Endothelial cell of umbilical vein (primary cell): ENCODE results near the gene GAK. TPM values are rescaled to one million over a fixed set of nuclear protein-coding genes. Genes with fewer than 3 reads are reported as not detected.

Experiments used
- BruUV-seq: library from RNA; stranded (reverse); fragments of 400-500 nt; replicated peaks from 2 replicates; lab custom pipeline; 2021; lab: Mats Ljungman, UMichigan
- CTCF ChIA-PET: fragments of 300-600, 350-600 bp; sonication (Branson Sonifier 250); formaldehyde crosslinking; loops from one replicate; lab custom pipeline; 2021; ENCODE audit warnings: antibody characterized with exemption, inconsistent platforms; lab: Charles Lee
- POLR2A ChIA-PET: fragments of 300-600, 350-600 bp; sonication (Branson Sonifier 250); formaldehyde crosslinking; loops from one replicate; lab custom pipeline; 2021; ENCODE audit warnings: antibody characterized with exemption, inconsistent platforms; lab: Charles Lee
- DNase-seq: peaks from one replicate; pipeline ENCODE4 v3.0.0-alpha.2; 2011; ENCODE audit warnings: low read depth, low spot score
- FAIRE-seq: peaks from 2 replicates; lab custom pipeline; 2011; peaks lifted over from hg19 to GRCh38; lab: Jason Lieb, UNC
- H2AFZ ChIP-seq: 2 replicates; pipeline ENCODE4 v1.6.0; 2012; ENCODE audit warnings: low read depth, low read length, control low read depth, inconsistent platforms
- H3K27ac ChIP-seq: 2 replicates; pipeline ENCODE4 v1.5.1; 2011; ENCODE audit warnings: low read depth, mild to moderate bottlenecking, control low read depth, low read length, moderate library complexity; ENCODE audit not compliant: insufficient read depth
- H3K27me3 ChIP-seq, 2 experiments: 2 replicates each; pipeline versions ENCODE4 v1.6.0 to v1.6.1; 2011; ENCODE audit warnings: low read length in 2 of 2, mixed read lengths in 1 of 2; ENCODE audit not compliant: control insufficient read depth in 2 of 2, insufficient read depth in 2 of 2
- H3K36me3 ChIP-seq, 2 experiments: 2 replicates in 1 of 2; 3 replicates in 1 of 2; pipeline ENCODE4 v1.5.1; 2011; ENCODE audit warnings: low read length in 2 of 2, mild to moderate bottlenecking in 1 of 2, moderate library complexity in 1 of 2; ENCODE audit not compliant: control insufficient read depth in 2 of 2, insufficient read depth in 2 of 2; ENCODE audit errors: extremely low read depth in 1 of 2
- H3K4me1 ChIP-seq: 3 replicates; pipeline ENCODE4 v1.5.1; 2011; ENCODE audit warnings: mild to moderate bottlenecking, low read length; ENCODE audit not compliant: control insufficient read depth, insufficient read depth; ENCODE audit errors: extremely low read depth
- H3K4me2 ChIP-seq: 2 replicates; pipeline ENCODE4 v1.6.1; 2011; ENCODE audit warnings: low read length, control low read depth, mixed read lengths; ENCODE audit not compliant: insufficient read depth
- H3K4me3 ChIP-seq, 3 experiments: fragments of 200-600 bp in 1 of 3; sonication (generic), shearing (Covaris generic) in 1 of 3; replicated peaks in 1 of 3; 2 replicates each; pipeline ENCODE4 v1.5.1; 2011 to 2016; ENCODE audit warnings: control low read depth in 3 of 3, low read length in 3 of 3, mild to moderate bottlenecking in 2 of 3, inconsistent platforms in 1 of 3, low read depth in 1 of 3, moderate library complexity in 1 of 3; ENCODE audit not compliant: insufficient read depth in 1 of 3
- H3K79me2 ChIP-seq: 2 replicates; pipeline ENCODE4 v1.6.0; 2012; ENCODE audit warnings: low read length, inconsistent platforms; ENCODE audit not compliant: control insufficient read depth, insufficient read depth
- H3K9ac ChIP-seq: replicated peaks from 2 replicates; pipeline ENCODE3; 2011; ENCODE audit warnings: low read length, control low read depth; ENCODE audit not compliant: insufficient read depth; ENCODE audit errors: extremely low read depth
- H3K9me1 ChIP-seq: replicated peaks from 3 replicates; pipeline ENCODE4 v1.6.0; 2011; ENCODE audit warnings: mild to moderate bottlenecking, low read length; ENCODE audit not compliant: control insufficient read depth, insufficient read depth; ENCODE audit errors: extremely low read depth
- H3K9me3 ChIP-seq: replicated peaks from 2 replicates; pipeline ENCODE4 v1.5.1; 2012; ENCODE audit warnings: low read length, inconsistent platforms; ENCODE audit not compliant: control insufficient read depth, insufficient read depth
- H4K20me1 ChIP-seq: replicated peaks from 2 replicates; pipeline ENCODE3; 2011; ENCODE audit warnings: mild to moderate bottlenecking, low read length; ENCODE audit not compliant: control insufficient read depth, insufficient read depth; ENCODE audit errors: extremely low read depth
- CTCF ChIP-seq, 2 donors: IDR thresholded peaks; 1 replicate in 1 of 2; 2 replicates in 1 of 2; pipeline ENCODE4 v1.5.1; 2011; ENCODE audit warnings: low read length in 2 of 2, mild to moderate bottlenecking in 2 of 2, moderate library complexity in 2 of 2, control low read depth in 1 of 2, inconsistent platforms in 1 of 2, low read depth in 1 of 2; ENCODE audit not compliant: insufficient read depth in 1 of 2; ENCODE audit errors: extremely low read depth in 1 of 2
- EZH2 ChIP-seq: IDR thresholded peaks from 2 replicates; pipeline ENCODE4 v1.6.1; 2012; ENCODE audit warnings: borderline replicate concordance, low read depth, mild to moderate bottlenecking, moderate library complexity, low read length, inconsistent platforms; ENCODE audit not compliant: severe bottlenecking
- MAX ChIP-seq: IDR thresholded peaks from 2 replicates; pipeline ENCODE4 v1.6.1; 2011; ENCODE audit not compliant: insufficient read depth, insufficient read length
- MYC ChIP-seq: IDR thresholded peaks from one replicate; pipeline ENCODE4 v1.6.1; 2011; ENCODE audit warnings: mild to moderate bottlenecking, low read depth, low read length
- POLR2AphosphoS5 ChIP-seq: IDR thresholded peaks from 2 replicates; pipeline ENCODE4 v1.6.1; 2012; ENCODE audit warnings: low read depth, mild to moderate bottlenecking, control low read depth, low read length, moderate library complexity; ENCODE audit not compliant: insufficient read depth
- dilution Hi-C: fragments of 300-500 bp; cut with MboI; formaldehyde crosslinking; loops from one replicate; pipeline ENCODE4 v1.15.0; 2019; ENCODE audit warnings: low sequenced_read_pairs; ENCODE audit not compliant: extremely low pct_ligation_motif_present
- intact Hi-C: fragments of 100-400 bp; cut with micrococcal nuclease; formaldehyde crosslinking; loops from one replicate; pipeline ENCODE4 v1.10.0; 2022
- polyA plus RNA-seq, 4 experiments: library from polyadenylated mRNA; depleted of rRNA in 3 of 4; stranded (reverse) in 3 of 4; unstranded in 1 of 4; fragments of >200 nt; gene quantifications; 2 replicates each; pipeline versions ENCODE4 v1.2.1 to v1.2.3, GENCODE V29; 2011 to 2012; ENCODE audit warnings: missing spikeins in 1 of 4
- total RNA-seq: library from RNA; stranded (reverse); gene quantifications from 2 replicates; pipeline ENCODE4 v1.2.3, GENCODE V29; 2021

GAK gene
- total and polyA plus RNA-seq, 2 donors (not counting 3 experiments of a cell fraction or from before 2014, with no cell fraction given) = 49.6 to 109 TPM

DNA sequence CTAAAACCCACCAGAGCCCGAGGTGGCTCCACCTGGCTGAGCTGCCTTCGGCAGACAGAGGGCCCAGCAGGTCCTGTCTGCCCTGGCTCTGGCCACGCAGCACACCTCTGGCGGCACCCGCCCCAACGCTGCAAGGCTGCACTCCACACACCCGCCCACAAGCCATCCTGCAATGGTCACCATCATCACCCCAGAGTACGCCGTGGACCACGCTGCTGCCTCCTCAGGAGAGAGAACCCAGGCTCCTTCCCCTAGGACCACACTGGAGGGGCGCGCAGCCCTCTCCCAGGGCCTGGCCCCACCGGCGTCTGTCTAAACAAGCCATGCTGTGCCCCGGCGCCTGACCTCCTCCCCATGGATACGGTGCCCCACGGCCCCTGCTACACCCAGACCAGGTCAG lies 66.5 kb downstream of the GAK start:
- dilution Hi-C loops = no loop called here
- TF ChIP-seq CTCF (IDR thresholded peaks at IDR 0.05; ENCODE audit: extremely low read depth in 1 of 2, insufficient read depth in 1 of 2, low read depth in 1 of 2, low read length in 2 of 2) (no peak), MAX (no peak)
- no peak overlapping the region for H3K9ac ChIP-seq
- no peak overlapping the region for H3K4me2 ChIP-seq
- H3K27ac ChIP-seq = no peak overlapping the region
- intact Hi-C loops = no loop called here
- H4K20me1 ChIP-seq = no peaks in the 10 kb centered on the region
- BruUV-seq = no TSS peak
- no peak overlapping the region for H2AFZ ChIP-seq
- CTCF ChIA-PET = no interaction called here
- no peak for FAIRE-seq
- no peaks in the 10 kb centered on the region for H3K9me3 ChIP-seq
- no peak for DNase-seq
- no peaks in the 10 kb centered on the region for H3K9me1 ChIP-seq
- POLR2A ChIA-PET = no interaction called here
- peaks cover 0 to 53% of the 10 kb centered on the region in 2 experiments for H3K36me3 ChIP-seq
- H3K27me3 ChIP-seq = no peaks in the 10 kb centered on the region
- H3K4me3 ChIP-seq = no peak overlapping the region
- H3K79me2 ChIP-seq = no peaks in the 10 kb centered on the region
- no peaks in the 10 kb centered on the region for H3K4me1 ChIP-seq

- peaks cover 2 to 49% of the 10 kb centered on the region in 2 experiments for H3K36me3 ChIP-seq
Measured at GRCh38 chr4:865121-865465, 67.0 kb downstream of the GAK start.

More at GRCh38 chr4:865121-865465, 67.0 kb downstream of the GAK start:
- H3K27ac ChIP-seq = no peak overlapping the region
- FAIRE-seq (no peak), DNase-seq (no peak)
- intact Hi-C loops (no loop called here), dilution Hi-C loops (no loop called here)
- no TSS peak for BruUV-seq
- CTCF ChIA-PET = no interaction called here
- H3K4me2 ChIP-seq = no peak overlapping the region
- TF ChIP-seq POLR2AphosphoS5 (no peak), EZH2 (no peak), MYC (no peak), CTCF (IDR thresholded peaks at IDR 0.05; ENCODE audit: extremely low read depth in 1 of 2, insufficient read depth in 1 of 2, low read depth in 1 of 2, low read length in 2 of 2) (no peak)
- H3K27me3 ChIP-seq = no peaks in the 10 kb centered on the region
- no peaks in the 10 kb centered on the region for H3K79me2 ChIP-seq
- no peak overlapping the region for H3K9ac ChIP-seq
- no peaks in the 10 kb centered on the region for H3K9me3 ChIP-seq
- H3K9me1 ChIP-seq = no peaks in the 10 kb centered on the region
- POLR2A ChIA-PET = no interaction called here
- no peaks in the 10 kb centered on the region for H4K20me1 ChIP-seq
- H2AFZ ChIP-seq = no peak overlapping the region
- H3K4me3 ChIP-seq = no peak overlapping the region
- H3K4me1 ChIP-seq = no peaks in the 10 kb centered on the region
